ENCODE data around the gene PMP22.
"Not testable (repeated sequence)": the region's sequence is repeated elsewhere in the genome, so short reads cannot be mapped to it uniquely, and the experiment has no call there.

The PMP22 gene

DNA sequence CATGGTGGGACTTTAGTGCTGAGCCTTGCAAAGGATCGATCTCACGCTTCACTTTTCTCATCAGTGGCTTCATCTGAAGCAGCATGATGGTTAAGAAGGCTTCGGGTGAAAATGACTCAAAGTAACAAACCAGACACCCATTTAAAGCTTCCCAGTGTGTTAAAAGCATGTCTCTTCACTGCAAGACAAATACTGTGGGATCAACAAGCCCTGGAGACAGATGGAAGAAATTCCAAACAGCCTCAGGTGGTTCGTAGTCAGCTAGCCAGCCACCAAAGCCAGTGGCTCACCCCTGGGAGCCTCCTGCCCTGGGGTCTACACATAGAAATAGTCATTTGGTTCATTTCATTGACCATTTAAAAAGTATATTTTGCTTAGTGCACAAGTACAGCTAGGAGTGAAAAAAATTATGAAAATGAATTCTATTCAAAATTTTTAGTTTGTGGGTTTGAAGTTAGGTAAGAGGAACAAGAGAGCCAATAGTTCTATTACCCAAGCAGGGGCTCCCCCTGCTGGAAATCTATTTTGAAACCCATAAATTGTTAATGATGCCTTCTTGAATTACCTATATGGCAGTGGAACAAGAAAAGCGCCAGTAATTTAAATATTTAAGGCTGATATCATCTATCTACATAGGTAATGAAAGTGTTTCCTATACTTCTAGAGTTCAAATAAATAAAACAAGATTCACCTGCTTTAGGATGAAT, 51.6 kb downstream of the PMP22 start:
- DNase-seq (ENCODE audit: low spot score) = no peak
- FAIRE-seq = no peak

DNA sequence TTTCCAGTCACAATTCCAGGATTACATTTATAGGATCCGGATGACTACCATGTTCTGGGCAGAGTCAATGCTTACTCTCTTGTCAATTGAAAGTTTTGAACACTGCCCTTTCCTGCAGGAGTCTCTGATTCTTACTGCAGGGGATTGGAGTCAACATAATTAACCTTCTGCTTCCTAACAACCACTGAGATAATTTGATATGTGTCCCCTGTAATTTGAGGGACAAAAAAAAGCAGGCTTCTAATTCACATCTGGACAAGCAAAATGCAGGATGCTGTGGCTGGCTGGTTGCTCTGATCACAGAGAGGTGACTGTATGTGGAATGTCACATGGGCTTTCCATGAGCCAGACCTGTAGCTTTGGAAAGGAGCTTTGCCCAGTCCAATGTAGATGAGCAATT, 54.9 kb downstream of the PMP22 start:
- DNase-seq (ENCODE audit: low spot score) = no peak
- FAIRE-seq = no peak

DNA sequence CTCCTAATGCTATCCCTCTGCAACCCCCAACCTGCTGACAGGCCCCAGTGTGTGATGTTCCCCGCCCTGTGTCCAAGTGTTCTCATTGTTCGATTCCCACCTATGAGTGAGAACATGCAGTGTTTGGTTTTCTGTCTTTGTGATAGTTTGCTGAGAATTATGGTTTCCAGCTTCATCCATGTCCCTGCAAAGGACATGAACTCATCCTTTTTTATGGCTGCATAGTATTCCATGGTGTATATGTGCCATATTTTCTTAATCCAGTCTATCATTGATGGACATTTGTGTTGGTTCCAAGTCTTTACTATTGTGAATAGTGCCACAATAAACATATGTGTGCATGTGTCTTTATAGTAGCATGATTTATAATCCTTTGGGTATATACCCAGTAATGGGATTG, 62.1 kb downstream of the PMP22 start:
- DNase-seq (ENCODE audit: low spot score); FAIRE-seq: not testable (repeated sequence)

DNA sequence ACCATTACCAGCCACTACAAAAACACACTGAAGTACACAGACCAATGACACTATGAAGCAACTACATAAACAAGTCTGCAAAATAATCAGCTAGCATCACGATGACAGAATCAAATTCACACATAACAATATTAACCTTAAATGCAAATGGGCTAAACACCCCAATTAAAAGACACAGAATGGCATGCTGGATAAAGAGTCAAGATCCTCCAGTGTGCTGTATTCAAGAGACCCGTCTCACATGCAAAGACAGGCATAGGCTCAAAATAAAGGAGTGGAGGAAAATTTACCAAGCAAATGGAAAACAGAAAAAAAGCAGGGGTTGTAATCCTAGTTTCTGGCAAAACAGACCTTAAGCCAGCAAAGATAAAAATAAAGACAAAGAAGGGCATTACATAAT, 64.6 kb downstream of the PMP22 start:
- DNase-seq (ENCODE audit: low spot score); FAIRE-seq: not testable (repeated sequence)

DNA sequence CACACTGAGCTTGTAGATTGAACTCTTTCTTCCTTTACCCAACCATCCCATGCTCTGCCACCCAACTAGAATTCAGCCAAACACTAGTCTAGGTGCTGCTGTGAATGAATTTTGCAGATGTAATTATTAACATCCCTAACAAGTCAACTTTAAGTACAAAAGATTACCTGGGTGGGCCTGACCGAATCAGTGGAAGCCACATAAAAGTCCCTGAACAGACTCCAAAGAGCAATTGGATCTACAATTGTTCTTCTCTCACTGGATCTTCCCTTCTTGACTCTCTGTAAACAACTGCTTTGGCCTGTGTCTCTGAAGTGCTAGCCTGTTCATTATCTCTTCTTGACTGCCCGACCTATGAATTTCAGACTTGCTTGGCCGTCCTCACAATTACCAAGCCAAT, 67.9 kb downstream of the PMP22 start:
- DNase-seq (ENCODE audit: low spot score) (no peak), FAIRE-seq (no peak)

DNA sequence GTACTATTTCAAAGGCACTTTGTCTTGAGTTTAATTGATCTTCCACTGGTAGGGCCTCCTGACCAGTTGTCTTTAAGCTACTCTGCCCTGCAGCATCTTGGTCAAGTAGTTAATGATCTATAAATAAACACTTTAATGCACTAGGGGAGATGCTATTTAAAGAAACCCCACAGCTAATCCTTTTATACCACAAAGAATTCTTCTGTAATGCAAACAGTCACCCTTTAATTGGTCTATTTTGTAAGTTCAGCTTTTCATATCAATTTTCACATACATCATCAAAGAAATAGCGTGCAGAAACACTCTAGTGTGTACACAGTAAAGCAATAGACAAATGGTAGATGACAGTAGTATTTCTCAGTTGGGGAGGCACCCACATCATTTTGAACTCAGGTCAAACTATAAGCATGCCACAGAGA, 70.3 kb downstream of the PMP22 start:
- DNase-seq (ENCODE audit: low spot score) (no peak), FAIRE-seq (no peak)

DNA sequence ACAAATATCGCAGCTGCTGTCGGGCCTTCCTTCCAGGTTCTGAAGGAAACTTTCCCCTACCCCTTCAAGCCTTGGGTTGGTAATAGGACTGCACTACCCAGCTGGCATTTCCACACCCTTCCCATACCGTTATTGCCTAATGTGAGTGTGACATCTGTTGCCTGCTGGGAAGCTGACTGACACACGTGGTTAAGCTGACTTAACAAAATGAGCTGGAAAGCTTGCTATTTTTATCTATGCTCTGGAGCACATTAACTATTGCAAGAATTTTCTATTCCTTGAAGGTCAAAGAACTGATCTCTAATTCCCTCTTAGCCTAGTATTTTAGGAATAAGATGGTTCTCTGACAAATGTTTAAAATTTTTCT, 79.5 kb downstream of the PMP22 start:
- no peak for DNase-seq (ENCODE audit: low spot score)
- FAIRE-seq = no peak

DNA sequence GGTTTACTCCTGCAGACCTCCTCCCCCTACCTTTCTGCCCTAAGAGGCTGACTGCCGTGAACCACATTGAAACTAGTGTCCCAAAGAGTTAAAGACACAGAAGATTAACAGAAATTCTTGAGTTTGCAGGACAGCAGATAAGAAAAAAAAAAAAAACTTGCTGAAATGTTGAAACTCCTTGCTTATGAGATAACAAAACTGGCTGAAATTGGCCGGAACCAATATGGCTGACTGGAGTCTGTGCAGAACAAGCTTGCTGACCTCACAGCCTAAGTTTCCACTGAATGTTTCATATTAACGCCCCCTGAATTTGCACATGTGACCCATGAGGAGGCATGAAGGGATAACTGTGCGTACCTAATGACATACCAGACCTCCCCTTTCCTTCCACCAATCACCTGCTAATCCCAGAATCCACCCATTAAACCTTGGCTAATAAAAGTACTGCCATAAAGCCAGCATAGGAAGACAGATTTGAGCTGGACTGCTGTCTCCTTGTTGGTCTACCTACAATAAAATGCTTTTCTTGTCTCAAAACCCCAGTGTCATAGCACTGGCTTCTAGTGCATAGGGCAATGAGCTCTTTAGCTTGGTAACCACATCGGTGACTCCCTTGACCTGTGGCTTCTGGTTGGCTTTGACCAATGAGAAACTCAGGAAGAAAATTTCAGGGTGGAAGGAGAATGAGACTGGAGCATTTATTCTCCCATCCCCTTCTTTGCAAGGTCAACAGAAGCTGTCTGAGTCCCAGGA, 80.1 kb downstream of the PMP22 start:
- DNase-seq (ENCODE audit: low spot score) (no peak), FAIRE-seq (no peak)

DNA sequence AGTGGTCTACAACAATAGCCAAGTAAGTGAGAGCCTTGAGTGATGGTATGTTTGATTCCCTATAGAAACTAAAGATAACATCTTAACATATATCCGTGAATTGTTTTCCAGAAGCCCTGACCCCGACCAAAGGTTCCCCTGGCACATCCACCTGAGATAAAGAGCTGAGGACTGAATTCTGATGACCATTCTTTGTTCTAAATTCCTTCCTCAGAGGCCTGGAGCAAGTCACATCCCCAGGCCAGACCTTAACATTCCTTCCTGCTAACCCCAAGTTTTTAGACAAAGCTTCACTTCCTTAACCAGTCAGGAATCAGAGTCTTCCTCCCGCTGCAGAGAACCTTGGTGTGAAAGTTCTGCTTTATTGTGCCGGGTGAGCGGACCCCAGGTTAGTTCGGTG, 83.3 kb downstream of the PMP22 start:
- DNase-seq (ENCODE audit: low spot score) (no peak), FAIRE-seq (no peak)

DNA sequence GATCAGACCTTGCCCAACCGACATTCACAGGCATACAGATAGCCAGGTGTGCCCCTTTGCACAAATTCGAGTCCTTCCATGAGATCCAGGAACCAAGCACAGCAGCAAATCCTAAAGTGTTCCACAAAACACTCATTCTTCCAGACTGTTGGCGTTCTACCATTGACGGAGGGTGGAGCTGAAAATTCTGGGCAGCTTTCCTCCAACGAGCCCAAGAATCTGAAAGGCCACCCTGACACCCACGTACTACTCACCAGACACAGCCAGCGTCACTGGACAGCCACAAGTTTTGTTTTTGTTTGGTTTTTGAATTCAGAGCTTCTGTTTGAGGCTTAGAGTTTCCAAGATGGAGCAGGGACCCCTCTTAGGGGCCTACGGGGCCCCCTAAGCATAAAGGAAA, 83.8 kb downstream of the PMP22 start:
- no peak for DNase-seq (ENCODE audit: low spot score)
- FAIRE-seq = no peak

DNA sequence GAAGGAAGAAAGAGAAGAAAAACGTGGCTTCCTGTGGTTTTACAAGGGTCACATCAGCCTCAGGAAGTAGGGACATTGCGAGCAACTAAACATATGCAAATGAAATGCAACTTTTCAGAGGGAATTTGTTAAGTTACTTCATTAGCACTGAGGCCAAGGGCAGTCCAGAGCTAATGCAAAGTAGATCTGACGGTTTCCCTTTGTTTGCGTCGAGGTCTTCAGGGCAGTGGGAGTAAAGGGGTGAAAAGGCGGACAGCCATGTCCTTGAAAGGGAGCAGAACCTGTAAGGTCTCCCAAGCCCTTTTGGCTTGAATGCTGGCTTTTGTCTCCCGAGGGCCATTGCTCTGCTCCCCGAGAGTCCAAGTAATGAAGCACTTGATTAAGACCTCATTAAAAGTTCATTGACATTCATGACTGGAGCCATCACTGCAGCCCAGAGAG, 85.0 kb downstream of the PMP22 start:
- FAIRE-seq = no peak

More for the DNA sequence above, 85.0 kb downstream of the PMP22 start:
- no peak for DNase-seq (ENCODE audit: low spot score)
